OCI-M2 (cell line): ENCODE data around the gene DTNA.

Experiments
- DNase-seq: peaks from one replicate; lab custom pipeline; 2025; ENCODE audit not compliant: unreplicated experiment; lab: John Stamatoyannopoulos, UW

DTNA gene

GRCh38 chr18:34847408-34847807 is 137.3 kb downstream of the DTNA start:
- DNase-seq: no peak

DNA sequence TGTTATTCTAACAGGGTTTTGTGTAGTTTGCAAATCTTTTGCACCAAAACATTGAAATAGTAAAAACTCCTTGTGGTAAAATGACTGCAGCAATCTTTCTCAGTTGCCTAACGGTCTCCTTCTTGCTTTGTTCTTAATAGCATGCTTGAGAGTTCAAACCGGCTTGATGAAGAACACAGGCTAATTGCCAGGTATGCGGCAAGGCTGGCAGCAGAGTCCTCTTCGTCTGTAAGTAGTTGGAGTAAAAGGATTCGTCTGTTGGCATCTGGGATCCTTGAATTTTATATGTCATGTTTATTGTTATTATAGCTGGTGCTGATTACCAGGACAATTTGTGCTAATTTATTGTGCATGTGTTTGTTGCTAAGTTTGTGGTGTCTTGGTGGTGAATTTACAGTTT is 138.1 kb downstream of the DTNA start:
- DNase-seq: no peak

GRCh38 chr18:34848695-34849094 is 138.6 kb downstream of the DTNA start:
- DNase-seq: no peak

GRCh38 chr18:34857320-34857719 is 147.2 kb downstream of the DTNA start:
- no peak for DNase-seq

DNA sequence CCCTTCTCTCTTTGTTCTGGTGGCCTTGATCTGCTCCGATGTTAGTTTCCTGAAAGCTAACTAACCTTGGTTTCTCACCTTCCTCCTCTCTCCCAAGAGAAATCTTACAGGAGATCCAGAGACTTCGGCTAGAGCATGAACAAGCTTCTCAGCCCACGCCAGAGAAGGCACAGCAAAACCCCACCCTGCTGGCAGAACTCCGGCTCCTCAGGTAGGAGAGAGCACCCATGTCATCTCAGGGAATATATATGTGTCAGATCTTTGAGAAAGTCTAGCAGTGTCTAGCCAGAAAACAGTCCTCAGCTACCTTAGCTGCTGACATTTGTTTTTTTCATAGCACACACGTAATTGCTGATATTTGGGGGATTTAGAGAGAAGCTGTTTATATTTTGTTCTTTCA is 148.1 kb downstream of the DTNA start:
- no peak for DNase-seq

- no peak for DNase-seq
Measured at GRCh38 chr18:34859496-34859895, 149.4 kb downstream of the DTNA start.

- no peak for DNase-seq
Measured at GRCh38 chr18:34862561-34862960, 152.5 kb downstream of the DTNA start.

GRCh38 chr18:34863702-34864101 is 153.6 kb downstream of the DTNA start:
- no peak for DNase-seq

DNA sequence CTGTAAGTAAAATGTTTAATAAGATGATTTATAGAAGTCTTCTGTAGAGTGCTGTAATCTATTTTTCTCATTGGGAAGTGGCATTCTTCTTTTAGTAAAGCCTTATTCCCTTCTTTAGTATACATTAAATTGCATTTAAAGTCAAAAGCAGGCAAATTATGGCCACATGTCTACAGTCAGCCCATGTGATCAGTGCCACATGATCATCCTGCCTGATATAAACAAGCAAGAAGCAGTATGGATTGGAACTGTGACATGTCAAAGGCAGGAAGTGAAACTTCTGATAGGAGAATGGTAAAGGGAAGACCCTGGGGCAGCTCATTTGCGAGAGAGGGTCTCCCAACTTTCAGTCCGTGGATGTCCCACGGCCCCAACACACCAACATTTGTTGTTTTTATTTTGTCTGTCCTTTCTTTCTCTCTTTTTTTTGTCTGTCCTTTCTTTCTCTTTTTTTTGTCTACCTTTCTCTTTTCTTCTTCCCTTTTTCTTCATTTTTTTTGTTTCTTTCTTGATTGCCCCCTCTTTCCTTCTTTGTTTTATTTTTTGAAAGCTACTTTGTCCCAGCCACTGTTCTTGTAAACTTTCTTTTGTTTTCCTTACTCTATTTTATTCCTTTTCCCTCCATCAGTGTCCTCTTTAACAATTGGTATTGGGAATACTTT is 154.9 kb downstream of the DTNA start:
- no peak for DNase-seq

- DNase-seq: no peak
Measured at GRCh38 chr18:34866310-34866709, 156.2 kb downstream of the DTNA start.

GRCh38 chr18:34866739-34867138 is 156.6 kb downstream of the DTNA start:
- DNase-seq: no peak

- no peak for DNase-seq
Measured at GRCh38 chr18:34867520-34867919, 157.4 kb downstream of the DTNA start.

DNA sequence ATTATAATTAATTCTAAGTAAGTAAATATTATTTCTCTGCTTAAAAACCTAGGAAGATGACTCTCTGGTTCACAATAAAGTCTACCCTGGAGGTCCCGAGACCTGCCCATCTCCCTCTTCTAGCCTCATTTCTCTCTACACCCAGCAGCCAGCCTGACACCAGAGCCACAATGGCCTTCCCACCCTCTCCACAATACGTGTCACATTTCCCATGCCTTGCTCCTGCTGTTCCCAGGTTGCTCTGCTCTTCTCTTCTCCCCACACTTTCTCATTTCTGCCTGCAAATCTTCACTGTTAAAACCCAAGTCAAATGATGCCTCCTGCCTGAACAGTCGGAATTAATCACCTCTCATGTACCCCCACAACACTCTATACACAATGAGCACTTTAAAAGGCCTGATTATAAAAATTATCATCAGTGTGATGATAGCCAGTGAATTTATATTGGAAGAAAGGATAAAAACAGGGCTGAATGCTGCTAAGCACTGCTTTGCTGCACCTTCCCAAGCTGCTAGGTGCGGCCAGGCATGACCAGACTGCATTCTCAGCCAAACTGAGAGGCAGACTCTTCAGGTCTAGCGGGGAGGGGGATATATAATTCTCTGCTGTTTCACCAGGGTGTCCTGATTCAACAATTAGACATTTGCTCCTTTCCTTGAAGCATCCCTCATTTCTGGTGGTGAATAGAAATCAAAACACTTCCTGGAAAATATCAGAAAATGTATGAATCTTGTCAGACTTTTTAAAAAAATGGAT is 160.6 kb downstream of the DTNA start:
- no peak for DNase-seq

GRCh38 chr18:34871435-34871834 is 161.3 kb downstream of the DTNA start:
- no peak for DNase-seq

DNA sequence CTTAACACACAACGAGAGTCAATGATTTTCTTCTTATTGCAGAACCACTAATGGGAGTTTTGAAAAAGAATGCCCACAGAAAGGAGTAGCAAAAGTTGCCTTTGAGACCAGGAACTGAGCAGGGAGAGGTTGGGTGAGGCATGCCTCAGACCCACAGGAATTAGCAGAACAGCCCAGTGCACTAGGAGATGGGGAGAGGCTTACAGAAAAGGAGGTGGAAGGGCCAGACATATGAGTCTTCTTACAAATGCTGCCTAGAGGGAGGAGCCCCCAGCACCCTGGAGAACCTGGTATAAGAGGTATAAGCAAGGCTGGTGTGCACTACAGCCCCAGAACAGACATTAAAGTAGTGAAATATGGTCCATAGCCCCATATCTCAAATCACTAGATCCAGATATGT is 162.0 kb downstream of the DTNA start:
- DNase-seq: no peak

GRCh38 chr18:34873986-34874580 is 164.0 kb downstream of the DTNA start:
- DNase-seq: no peak

GRCh38 chr18:34875150-34875549 is 165.1 kb downstream of the DTNA start:
- DNase-seq: no peak

DNA sequence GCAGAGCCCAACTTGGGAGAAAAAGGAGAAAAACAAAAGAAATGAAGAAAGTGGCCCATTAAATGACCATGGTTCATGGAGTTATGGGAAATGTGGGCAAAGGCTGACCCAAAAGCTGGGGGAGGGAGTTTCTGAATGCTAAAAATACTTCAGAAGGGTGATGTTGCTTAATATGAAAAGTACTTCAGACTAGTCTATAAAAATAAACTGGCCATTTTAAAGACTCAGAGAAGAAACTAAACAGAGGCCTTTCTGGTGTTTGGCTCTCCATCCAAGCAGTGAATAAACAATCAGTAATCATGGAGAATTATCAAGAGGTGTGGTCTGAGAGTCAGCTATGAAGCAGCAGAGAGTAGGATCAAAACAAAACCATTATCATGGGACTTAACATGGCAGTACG is 170.3 kb downstream of the DTNA start:
- DNase-seq: no peak

GRCh38 chr18:34880882-34881834 is 171.1 kb downstream of the DTNA start:
- DNase-seq: no peak

DNA sequence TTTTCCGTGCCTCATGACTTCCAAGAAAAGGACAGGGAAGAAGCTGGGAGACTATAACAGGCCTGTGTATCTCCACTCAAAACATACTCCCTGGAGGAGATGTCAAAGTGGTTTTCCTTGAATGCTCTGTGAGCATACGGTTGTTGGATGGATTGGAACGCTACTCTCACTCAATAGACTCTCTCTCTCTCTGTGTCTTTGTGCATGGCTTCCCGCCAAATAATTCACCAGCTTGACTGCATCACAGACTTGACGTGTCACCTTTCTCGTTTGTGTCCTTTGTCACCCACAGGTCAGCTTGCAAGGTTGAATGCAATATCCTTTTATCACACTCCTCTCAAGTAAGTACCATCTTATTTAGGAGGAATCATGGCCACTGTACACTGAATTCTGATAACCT is 174.3 kb downstream of the DTNA start:
- no peak for DNase-seq

DNA sequence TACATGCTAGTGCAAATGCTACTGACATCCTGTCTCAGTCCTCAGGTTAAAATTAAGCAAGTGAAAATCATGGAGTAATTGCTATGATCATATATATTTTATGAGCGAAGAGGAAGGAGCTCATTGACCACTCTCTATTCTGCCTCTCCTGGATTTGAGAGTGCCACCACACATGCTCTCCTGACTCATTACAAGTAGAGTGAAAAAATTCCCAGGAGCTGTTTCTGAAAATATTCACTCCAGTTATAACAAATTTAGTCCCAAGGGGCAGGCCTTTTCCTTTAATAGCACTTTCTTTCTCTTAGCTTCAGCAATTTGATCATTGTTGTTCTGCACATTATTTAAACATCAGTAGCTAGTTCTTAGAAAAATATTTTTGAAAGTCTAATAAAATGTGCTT is 176.1 kb downstream of the DTNA start:
- DNase-seq: no peak
